ENCODE results near the gene SEC16A. TPM values are rescaled to one million over a fixed set of nuclear protein-coding genes. Genes with fewer than 3 reads are reported as not detected.

Gene SEC16A, protein sequence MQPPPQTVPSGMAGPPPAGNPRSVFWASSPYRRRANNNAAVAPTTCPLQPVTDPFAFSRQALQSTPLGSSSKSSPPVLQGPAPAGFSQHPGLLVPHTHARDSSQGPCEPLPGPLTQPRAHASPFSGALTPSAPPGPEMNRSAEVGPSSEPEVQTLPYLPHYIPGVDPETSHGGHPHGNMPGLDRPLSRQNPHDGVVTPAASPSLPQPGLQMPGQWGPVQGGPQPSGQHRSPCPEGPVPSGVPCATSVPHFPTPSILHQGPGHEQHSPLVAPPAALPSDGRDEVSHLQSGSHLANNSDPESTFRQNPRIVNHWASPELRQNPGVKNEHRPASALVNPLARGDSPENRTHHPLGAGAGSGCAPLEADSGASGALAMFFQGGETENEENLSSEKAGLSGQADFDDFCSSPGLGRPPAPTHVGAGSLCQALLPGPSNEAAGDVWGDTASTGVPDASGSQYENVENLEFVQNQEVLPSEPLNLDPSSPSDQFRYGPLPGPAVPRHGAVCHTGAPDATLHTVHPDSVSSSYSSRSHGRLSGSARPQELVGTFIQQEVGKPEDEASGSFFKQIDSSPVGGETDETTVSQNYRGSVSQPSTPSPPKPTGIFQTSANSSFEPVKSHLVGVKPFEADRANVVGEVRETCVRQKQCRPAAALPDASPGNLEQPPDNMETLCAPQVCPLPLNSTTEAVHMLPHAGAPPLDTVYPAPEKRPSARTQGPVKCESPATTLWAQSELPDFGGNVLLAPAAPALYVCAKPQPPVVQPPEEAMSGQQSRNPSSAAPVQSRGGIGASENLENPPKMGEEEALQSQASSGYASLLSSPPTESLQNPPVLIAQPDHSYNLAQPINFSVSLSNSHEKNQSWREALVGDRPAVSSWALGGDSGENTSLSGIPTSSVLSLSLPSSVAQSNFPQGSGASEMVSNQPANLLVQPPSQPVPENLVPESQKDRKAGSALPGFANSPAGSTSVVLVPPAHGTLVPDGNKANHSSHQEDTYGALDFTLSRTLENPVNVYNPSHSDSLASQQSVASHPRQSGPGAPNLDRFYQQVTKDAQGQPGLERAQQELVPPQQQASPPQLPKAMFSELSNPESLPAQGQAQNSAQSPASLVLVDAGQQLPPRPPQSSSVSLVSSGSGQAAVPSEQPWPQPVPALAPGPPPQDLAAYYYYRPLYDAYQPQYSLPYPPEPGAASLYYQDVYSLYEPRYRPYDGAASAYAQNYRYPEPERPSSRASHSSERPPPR (N-terminal part only)
- 52.1 and 56.4 TPM in 2 replicates for total RNA-seq (2021)
- long read RNA-seq, full-length matches to known transcripts = 4 of 61 reads
- long read RNA-seq, partial matches to known transcripts = 26 of 61 reads
- long read RNA-seq, other reads (novel, unspliced or antisense) = 31 of 61 reads

DNA sequence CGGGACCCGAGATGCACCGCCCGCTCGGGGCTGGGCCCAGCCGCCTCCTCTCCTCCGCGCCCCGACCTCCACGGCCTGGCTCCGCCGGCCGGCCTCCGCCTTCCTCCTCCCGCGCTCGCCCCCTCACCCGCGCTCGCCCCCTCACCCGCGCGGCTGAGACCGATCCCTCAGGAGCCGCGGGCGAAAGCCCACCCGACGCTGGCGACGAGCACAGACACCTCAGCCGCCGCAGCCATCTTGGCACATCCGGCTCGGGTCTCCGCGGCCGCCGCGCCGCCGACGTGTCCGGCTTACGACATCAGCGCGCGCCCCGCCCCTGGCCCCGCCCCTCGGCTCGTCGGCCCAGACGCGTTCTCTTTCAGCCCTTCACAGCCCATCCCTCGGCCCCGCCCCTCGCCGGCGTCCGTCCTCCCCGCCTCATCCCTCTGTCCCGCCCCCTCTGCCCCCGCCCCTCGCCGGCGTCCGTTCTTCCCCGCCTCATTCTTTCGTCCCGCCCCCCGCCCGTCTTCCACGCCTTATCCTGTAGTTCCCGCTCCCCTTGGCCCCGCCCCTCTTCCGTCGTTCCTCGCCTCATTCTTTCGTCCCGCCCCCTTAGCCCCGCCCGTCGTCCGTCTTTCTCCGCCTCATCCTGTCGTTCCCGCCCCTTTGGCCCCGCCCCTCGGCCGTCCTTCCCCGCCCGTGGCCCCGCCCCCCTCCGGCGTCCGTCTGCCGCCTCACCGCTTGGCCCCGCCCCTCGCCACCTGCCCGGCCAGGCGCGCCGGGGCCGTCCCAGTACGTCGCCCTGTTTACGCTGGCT is at the start of gene SEC16A:
Gene SEC16A (minus strand): TSS at position 248 of the 796 bp plus-strand sequence. CDS start 5,425 bp downstream, outside the sequence.
- H2BK20ac ChIP-seq (ENCODE audit: low read depth, low read length, poor library complexity, severe bottlenecking) = peak within 1 kb of the TSS; percentile 90
- peaks cover 2% of the 10 kb centered on the region for H4K20me1 ChIP-seq (ENCODE audit: control insufficient read depth, insufficient read depth, insufficient read length)
- H3K9me3 ChIP-seq (ENCODE audit: control insufficient read depth, low read depth, low read length) = no peaks in the 10 kb centered on the region
- H3K9ac ChIP-seq (ENCODE audit: extremely low read depth, insufficient read length, low read length) = peak within 1 kb of the TSS; percentile 97
- peaks cover 35% of the 10 kb centered on the region for H3K79me2 ChIP-seq (ENCODE audit: insufficient read depth, low read length)
- no peak within 1 kb of the TSS for H2BK15ac ChIP-seq (ENCODE audit: low read depth, low read length)
- peaks cover 6 to 15% (median 12%) of the 10 kb centered on the region in 3 experiments; a peak in 6 of 7 replicates for H3K36me3 Mint-ChIP-seq (ENCODE audit: insufficient read depth in 1 of 3, low read depth in 3 of 3)
- H2BK5ac ChIP-seq (ENCODE audit: insufficient read length, low read length) = no peak within 1 kb of the TSS
- H3K18ac ChIP-seq (ENCODE audit: insufficient read length, low read depth, low read length) = peak within 1 kb of the TSS; percentile 100
- no peak within 1 kb of the TSS for H3K23ac ChIP-seq (ENCODE audit: insufficient read length, low read depth, low read length)
- no peak within 1 kb of the TSS for H4K91ac ChIP-seq (ENCODE audit: insufficient read length, low read depth, low read length)
- no peaks in the 10 kb centered on the region for H3K27me3 Mint-ChIP-seq (ENCODE audit: low read depth)
- peak within 1 kb of the TSS; percentile 93 to 96 for H3K4me3 Mint-ChIP-seq
- no peak within 1 kb of the TSS for H3K56ac ChIP-seq (ENCODE audit: insufficient read length, low read depth, low read length)
- H3K4me2 ChIP-seq (ENCODE audit: insufficient read depth, insufficient read length, low read length) = peak within 1 kb of the TSS; percentile 94
- H3K14ac ChIP-seq (ENCODE audit: insufficient read depth, low read length) = peak within 1 kb of the TSS; percentile 96
- peaks cover 8 to 14% of the 10 kb centered on the region in 2 experiments for H3K4me1 Mint-ChIP-seq
- peaks cover 11% of the 10 kb centered on the region for H3K23me2 ChIP-seq (ENCODE audit: insufficient read length, low read depth, low read length, poor library complexity, severe bottlenecking)
- no peak within 1 kb of the TSS; the same call in 1 of the 2 replicates for H3K4ac ChIP-seq (ENCODE audit: low read depth, low read length)
- H4K8ac ChIP-seq (replicated peaks; ENCODE audit: insufficient read length, low read depth, low read length) = no peak within 1 kb of the TSS
- peaks cover 4% of the 10 kb centered on the region for H3K79me1 ChIP-seq (ENCODE audit: insufficient read depth, low read depth, low read length, poor library complexity, severe bottlenecking)
- DNase-seq = peak; percentile 98
- peak within 1 kb of the TSS; percentile 95 to 100 (median 99); a peak in 6 of 7 replicates for H3K27ac Mint-ChIP-seq
- no peak within 1 kb of the TSS for H4K5ac ChIP-seq (ENCODE audit: insufficient read length, low read depth, low read length)
- H3K27ac ChIP-seq (ENCODE audit: insufficient read length, low read depth, low read length) = peak within 1 kb of the TSS; percentile 95
- peaks cover 3% of the 10 kb centered on the region; the same call in 1 of the 2 replicates for H3K4me1 ChIP-seq (ENCODE audit: insufficient read depth, low read length)
- H3K9me3 Mint-ChIP-seq = no peaks in the 10 kb centered on the region
- H2AFZ ChIP-seq (ENCODE audit: low read length) = no peak within 1 kb of the TSS
- H2BK120ac ChIP-seq (ENCODE audit: low read depth, low read length, poor library complexity, severe bottlenecking) = peak within 1 kb of the TSS; percentile 71
- no peaks in the 10 kb centered on the region for H3K27me3 ChIP-seq (ENCODE audit: insufficient read depth, low read length)
- no peak within 1 kb of the TSS for H2BK12ac ChIP-seq (ENCODE audit: insufficient read length, low read depth, low read length)
- TF ChIP-seq, protein P1, sequence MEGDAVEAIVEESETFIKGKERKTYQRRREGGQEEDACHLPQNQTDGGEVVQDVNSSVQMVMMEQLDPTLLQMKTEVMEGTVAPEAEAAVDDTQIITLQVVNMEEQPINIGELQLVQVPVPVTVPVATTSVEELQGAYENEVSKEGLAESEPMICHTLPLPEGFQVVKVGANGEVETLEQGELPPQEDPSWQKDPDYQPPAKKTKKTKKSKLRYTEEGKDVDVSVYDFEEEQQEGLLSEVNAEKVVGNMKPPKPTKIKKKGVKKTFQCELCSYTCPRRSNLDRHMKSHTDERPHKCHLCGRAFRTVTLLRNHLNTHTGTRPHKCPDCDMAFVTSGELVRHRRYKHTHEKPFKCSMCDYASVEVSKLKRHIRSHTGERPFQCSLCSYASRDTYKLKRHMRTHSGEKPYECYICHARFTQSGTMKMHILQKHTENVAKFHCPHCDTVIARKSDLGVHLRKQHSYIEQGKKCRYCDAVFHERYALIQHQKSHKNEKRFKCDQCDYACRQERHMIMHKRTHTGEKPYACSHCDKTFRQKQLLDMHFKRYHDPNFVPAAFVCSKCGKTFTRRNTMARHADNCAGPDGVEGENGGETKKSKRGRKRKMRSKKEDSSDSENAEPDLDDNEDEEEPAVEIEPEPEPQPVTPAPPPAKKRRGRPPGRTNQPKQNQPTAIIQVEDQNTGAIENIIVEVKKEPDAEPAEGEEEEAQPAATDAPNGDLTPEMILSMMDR (conservative IDR thresholded peaks at IDR 0.05) = no peak
- no CpG with 5 or more reads among the region's 109 CpGs for WGBS (ENCODE audit: extremely low coverage, insufficient read length, low lambda C conversion rate)
- H3T11ph ChIP-seq (ENCODE audit: low read length) = peak within 1 kb of the TSS; percentile 59
- no peak within 1 kb of the TSS for H2AK5ac ChIP-seq (ENCODE audit: insufficient read length, low read length)
